NOMO-1 treated with dmso at 0.1 percent for 144 hours (cell line): ENCODE measurements around the gene ABO.
"Not testable (repeated sequence)": the region's sequence is repeated elsewhere in the genome, so short reads cannot be mapped to it uniquely, and the experiment has no call there.

Source experiments
- DNase-seq: peaks from one replicate; lab custom pipeline; 2025; ENCODE audit not compliant: unreplicated experiment; lab: John Stamatoyannopoulos, UW

Gene ABO

DNA sequence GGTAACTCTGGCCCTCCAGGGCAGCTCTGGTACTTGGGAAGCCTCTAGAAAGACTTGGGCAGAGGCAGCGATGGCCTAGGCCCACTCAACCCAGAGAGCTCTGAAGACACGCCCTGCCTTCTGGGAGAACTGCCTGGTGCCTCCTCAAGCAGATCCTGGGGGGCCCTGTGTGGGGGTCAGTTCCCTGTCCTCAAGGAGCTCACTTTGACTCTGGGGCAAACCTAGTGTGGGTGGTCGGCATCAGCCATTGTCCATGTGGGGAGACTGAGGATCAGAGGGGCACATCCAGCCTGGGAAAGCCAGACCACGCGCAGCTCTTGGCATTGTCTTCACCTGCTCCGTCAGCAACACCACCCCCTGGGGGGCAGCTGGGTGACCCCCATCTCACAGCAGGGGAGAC lies 28.0 kb downstream of the ABO start:
- DNase-seq: no peak

DNA sequence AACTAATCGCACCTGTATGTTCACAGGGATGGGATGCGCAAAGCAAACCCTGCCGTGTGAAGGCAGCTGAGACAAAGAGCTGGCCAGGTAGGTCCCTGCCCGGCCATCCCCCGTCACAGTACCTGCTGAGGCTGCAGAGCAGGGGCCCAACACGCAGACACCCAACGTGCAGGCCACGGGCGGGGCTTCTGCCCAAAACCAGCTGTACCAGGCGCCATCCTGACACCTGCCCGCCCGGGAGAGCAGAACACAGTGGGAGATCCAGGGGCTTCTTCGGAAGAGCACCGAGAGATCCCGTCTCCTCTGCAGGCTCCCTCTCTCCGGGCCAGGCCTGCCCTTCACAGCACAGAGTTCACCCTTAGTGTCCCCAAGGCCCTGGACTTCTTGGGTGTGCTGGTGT lies 28.4 kb downstream of the ABO start:
- DNase-seq: no peak

DNA sequence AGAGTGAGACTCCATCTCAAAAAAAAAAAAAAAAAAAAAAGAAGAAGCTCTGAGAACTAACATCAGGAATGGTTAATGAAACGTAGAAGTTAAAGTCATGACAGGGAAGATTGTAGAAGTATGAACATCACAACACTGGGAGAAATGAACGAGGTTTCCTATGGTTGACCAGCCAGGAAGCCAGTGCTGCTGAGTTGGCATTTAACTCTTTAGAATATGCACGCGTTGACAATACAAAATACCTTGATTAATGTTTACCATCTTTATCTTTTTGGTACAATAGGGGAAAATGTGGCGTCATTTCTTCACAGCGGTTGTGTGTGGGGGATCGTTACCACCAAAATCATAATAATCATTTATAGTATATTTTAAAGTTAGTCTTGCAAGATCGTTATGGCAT lies 32.0 kb downstream of the ABO start:
- no peak for DNase-seq

DNA sequence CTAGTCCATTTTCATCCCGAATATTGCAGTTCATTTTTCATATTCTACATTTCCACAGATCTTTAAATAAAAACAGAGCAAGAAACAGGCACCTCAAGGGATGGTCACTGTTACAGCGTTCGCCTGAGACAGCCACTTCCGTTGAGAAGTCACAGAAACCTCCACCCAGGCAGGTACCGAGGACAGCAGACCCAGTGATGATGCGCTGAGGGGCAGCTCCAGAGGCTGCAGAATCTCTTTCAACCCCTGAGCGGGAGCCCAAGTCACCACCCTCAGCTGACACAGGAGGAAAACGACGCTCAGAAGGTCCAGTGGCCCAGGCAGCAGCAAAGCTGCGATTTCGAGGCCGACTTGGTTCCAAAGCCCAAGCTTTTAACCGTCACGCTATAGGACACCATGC lies 32.8 kb downstream of the ABO start:
- no peak for DNase-seq

DNA sequence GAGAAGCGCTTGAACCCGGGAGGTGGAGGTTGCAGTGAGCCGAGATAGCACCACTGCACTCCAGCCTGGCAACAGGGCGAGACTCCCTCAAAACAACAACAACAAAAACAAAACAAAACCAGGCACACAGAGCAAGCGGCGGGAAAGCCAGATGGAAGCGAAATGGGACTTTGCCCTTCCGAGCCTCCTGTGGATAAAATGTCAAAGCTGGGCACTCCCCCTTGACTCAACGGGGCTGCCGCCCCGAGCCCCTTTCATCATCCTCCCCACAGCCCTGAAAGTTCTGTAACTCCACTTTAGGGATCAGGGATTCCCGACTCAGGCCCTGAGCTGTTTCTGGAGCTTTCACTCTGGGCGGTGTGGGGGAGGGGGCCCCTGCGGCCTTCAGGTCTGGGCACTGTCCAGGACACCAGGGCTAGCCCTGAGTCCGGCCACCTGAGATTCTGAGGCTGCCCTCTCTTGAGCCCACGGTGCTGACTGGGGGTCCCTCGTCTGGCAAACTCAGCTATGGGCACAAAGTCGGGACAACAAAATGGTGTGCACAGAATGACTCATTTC lies 35.4 kb downstream of the ABO start:
- no peak for DNase-seq

DNA sequence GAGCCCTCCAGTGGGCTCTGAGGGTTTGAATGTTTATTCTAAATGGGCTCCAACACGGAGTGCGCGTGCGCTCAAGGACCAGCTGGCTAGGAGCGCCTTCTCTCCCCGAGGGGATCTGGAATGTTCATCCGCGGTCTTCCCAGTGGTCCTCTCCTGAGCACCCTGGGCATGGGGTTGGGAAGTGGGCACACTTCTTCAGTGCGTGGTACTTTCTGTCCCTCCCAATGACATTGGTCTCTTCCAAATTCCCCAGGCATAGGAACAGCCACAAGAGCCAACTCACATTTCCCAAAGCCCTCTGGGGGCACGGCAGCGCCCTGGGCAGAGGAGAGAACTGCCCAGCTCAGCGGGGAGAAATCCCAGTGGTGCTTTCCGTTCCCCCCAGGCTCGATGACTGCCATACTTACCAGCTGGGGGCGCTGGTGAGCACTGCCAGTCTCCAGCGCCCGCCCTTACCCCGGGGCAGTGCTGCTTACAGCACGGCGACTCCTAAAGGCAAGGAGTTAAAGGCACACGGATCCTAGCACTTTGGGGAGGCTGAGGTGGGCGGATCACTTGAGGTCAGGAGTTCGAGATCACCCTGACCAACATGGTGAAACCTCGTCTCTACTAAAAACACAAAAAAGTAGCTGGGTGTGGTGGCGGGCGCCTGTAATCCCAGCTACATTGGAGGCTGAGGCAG lies 36.0 kb downstream of the ABO start:
- DNase-seq: peak; percentile 25

DNA sequence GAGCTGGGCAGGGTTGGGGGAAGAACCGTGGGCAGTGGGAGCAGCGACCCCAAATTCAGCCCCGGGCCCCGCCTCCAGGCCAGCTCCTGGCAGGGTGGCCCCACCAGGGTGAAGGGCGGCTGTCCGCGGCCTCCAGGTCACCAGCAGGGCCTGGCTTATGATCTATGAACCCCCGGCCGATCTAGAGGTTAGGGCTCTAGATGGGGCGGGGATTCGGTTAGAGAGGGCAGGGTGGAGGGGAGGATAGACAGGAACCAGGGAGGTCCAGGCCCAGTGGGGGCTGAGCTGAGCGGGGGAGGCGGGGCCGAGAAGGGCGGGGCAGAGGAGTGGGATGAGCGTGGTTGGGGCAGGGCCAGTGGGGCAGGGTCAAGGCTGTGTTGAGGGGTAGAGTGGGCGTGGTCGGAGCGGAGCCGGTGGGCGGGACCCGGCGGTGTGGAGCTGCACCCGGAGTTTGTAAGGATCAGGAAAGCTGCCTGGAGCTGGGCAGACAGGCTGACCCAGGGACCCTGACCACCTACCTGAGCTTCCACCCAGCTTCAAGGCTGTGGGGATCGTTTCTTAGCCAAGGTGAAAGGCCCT lies 36.6 kb downstream of the ABO start:
- DNase-seq: peak; percentile 13

DNA sequence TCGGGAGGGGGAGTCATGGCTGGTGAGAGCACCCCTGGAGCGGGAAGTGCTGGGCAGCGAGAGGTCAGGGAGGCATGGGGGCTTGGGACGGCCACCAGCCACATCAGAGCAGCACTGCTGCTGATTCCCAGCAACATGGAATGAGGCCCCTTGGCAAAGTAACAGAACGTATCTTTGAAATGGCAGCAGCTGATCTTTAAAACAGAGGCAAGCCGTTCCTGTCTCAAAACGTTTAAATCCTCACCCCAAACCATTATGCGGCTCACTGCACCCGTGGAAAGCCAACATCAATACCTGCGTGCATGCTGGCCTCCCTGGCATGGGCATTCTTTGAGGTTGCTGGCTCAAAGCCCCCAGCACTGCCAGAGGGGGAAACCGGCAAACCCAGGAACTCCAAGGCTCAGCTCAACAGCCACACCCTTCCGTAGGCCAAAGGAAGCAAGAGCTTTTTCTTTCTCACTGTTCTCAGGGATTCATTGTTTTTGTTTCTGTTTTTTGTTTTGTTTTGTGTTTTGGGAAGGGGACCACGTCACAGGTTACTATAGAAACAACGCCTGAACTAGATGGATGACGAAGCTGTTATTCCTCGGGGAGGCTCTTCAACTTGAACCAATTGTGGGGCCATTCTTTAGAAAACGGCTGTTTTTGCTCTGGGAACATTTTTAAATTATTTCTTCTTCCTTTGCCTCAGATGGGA lies 37.8 kb downstream of the ABO start:
- DNase-seq: no peak

DNA sequence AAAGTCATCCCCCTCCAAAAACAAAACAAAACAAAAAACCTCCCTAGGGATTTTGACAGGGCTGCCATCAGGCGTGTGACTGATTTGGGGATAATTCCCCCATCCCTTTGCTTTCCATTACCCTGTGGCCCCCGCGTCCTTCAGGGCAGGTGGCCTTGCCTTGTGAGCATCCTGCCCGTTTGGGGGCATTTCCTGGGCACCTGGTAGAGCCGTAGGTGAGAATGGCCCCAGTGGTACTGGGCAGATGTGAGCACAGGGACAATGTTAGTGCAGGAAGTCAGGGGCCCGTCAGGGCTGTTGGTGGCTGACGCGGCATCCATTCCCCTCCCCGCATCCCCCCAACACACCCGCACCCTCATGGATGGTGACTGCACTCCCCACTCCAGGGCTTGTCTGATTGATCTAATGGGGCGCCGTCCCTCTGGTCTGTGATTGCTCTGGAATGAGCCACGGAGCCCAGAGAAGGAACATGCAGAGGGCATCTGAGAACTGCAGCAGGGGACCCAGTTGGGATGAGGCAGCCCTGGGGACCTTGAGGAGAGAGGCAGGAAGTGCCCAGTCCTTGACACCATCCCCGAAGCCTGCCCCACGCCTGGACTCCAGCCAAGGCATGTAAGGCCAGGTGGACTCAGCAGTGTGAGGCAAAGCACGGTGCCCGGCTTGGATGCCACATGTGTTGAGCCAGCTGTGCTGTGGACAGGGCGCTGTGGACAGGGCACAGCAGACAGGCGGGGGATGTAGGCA lies 38.5 kb downstream of the ABO start:
- DNase-seq: not testable (repeated sequence)

DNA sequence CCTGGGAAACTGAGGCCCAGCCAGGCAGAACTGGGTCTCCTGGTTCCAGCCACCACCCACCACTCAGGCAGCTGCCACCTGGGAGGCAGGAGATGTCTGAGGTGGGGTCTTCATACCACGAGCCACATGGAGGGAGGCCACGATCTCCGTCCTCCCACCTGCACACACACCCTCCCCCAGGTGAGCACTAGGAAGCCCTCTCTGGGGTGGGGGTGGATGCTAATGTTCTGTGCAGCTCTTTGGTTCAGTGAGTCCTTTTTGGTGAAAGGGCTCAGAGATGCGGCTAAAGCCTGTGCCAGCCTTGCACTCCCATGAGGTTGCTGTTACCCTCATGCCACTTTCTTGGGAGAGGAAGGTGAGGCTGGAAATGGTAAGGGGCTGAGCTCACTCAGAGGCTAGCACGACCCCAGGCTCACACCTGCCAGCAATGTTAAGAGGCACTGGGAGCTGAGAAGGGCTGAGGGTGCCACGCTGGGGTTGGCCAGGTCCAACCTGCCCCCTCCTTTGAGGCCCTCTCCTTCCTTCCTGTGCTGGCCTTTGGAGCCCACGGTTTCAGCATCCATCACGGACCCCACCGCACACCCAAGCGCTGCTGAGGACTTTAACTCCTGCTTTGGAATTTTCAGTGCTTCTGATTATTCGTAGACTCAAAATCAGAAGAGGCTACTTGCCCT lies 39.3 kb downstream of the ABO start:
- DNase-seq: no peak

DNA sequence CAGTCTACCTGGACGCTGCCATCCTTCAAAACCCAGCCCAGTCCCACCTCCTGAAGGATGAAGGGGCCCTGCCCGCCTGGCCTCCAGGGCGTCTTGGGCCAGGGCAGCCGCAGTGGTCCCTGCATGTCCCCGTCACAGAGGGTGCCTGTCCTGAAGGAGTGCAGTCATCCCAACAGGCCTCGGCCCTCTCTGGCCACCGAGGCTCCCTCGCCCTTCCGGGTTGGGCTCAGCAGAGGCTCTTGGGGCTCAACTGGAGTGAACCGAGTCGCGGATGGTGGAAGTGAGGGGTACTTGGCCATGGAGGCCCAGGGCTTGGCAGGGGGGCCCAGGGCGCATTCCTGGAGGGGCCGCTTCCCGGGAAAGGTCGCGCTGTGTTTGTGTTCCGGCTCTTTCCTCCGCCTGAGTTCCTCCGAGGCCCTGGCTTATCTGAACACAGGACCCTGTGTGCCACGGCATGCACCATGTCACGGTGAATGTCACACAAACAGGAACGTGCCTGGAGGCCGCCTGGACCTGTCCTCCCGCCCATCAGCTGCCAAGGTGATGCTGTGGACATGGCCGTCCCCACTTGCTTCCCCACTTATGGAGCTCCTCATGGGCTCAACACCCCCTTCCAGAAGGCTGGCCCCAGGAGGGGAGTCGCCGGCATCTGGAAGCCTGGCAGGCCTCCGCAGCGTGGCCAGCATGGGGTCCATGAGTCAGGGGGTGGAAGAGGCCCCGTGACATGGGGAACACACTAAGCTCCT lies 40.3 kb downstream of the ABO start:
- DNase-seq: no peak

DNA sequence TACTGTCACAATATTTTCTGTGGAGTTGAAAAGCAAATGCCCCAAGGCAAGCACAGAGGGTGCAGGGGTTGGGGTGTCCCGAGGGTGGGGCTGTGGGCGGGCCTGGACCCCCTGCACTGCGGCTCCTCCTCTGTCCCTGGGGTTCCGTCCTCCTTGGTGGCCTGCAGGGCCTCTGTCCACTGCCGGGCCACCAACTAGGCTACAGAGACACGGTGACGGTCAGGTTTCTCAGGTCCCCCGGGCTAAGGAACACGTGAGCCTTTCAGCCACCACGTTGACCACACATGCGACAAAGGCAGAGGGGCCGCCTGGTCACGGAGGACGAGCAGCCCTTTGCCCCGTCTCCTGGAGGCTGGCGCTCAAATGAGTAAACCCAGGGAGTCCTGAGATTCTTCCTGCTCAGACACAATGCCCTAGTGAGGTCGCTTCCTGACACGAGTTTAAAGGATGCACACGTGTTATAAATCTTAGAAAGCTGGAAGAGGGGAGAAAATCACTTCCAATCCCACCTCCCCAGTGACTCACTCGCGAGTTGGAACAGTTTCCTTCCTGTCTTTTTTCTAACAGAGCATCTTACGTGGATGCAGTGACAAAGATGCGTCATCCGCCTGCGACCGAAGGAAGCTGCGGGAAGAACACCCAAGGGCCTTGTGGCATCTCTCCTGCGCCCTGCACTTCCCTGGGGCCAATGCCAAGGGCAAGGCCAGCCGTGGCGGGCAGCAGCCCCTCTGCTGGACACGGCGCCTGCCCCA lies 41.1 kb downstream of the ABO start:
- DNase-seq: no peak

DNA sequence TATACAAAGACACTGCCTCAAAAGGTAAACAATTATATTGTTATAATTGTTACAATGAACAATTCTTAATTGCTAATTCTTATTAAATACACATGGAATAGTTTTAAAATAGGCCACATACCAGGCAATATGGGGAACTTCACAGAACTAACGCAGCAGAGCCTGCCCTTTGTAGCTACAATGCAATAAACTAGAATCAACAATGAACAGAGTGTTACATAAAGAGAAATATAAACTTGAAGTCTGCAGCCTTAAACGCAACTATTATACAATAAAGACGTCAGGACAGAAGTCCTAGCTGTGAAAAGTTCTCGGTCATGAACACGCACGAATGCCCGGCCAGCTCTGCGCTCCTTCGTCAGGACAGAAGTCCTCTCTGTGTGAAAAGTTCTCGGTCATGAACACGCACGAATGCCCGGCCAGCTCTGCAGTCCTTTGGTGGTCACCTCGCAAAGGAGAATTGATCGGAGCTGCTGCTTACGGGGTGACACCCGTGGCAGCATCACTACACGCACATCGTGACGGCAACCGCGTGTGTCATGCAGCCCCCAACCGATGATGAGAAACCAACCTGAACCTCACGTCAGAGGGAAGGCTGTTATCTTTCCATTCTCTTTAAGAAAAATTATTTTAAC lies 43.0 kb downstream of the ABO start:
- DNase-seq: not testable (repeated sequence)

DNA sequence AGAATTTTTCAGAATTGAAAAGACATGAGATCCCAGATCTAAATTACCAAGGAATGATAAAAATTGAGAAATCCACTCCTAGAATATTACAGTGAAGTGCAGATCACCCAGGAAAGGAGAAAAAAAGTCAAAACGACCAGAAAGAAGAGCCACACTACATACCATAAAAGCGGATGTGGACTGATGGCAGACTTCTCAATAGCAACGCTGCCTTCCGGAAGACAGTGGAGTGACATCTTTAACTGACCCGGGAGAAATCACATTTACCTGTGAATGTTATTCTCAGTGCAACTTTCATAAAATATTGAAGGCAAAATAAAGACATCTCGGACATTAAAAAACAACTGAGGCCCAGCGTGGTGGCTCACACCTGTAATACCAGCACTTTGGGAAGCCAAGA lies 44.5 kb downstream of the ABO start:
- not testable (repeated sequence) for DNase-seq

DNA sequence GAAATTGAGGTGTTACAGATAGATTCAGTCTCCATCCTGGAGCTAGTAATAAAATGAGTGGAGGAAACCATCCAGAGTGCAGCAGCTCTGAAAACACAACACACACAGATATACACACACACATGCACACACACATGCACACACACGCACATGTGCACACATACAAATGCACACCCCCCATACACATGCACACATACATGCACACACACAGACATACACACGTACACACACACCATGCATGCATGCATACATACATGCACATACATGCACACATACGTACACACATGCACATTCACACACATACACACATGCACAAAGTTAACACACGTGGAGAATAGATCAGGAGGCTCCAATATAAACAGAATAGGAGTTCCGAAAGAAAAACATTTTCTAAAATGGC lies 44.9 kb downstream of the ABO start:
- DNase-seq: no peak

DNA sequence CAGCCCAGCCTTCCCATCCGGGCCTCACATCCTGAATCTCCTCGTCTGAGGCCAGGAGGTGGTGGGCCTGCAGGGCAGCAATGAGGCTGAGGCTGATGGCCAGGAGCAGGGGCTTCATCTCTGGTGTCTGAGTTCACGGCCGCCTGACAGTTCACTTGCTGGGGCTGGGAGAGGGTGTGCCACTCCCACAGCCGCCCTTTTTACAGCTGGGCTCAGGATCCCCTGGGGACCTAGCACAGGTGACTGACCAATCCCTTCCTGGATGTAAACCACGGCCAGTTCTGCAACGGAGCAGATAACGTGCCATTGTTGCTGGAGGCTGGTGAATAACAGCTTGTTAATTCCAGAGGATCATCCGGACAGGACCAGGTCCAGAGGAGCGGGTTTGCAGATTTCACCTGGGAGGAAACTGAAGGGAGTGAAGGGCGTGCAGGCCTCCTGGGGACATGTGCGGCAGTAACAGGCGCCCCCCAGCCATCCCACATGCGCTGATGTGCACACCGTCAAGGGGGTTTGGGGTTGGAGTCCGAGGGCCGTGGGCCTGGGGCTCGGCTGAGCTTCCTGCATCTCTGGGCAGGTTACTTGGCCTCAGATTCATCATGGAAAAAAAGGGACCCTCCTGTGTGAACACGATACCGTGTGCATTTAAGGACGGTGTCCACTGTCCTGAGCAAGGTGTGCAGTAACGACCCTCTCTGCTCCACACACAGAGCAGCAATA lies 46.4 kb downstream of the ABO start:
- DNase-seq: not testable (repeated sequence)

DNA sequence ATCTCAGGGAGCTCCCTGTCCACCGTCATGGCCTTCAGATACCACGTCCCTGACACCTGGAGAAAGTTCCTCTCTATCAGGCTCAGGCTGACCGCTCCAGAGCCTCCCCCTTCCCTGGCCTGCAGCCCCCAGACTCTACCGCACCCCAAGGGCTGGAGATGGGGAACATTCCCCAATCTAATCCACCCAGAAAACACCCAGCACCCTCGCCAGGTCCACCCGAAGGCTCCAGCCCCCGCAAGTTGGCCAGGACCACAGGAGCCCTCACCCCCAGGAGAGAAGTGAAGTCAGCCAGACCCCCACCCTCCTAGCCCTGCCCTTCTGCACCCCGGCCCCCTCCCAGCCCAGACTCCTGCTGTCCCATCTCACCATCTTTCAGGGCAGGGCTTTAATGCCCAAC lies 47.0 kb downstream of the ABO start:
- DNase-seq: not testable (repeated sequence)

DNA sequence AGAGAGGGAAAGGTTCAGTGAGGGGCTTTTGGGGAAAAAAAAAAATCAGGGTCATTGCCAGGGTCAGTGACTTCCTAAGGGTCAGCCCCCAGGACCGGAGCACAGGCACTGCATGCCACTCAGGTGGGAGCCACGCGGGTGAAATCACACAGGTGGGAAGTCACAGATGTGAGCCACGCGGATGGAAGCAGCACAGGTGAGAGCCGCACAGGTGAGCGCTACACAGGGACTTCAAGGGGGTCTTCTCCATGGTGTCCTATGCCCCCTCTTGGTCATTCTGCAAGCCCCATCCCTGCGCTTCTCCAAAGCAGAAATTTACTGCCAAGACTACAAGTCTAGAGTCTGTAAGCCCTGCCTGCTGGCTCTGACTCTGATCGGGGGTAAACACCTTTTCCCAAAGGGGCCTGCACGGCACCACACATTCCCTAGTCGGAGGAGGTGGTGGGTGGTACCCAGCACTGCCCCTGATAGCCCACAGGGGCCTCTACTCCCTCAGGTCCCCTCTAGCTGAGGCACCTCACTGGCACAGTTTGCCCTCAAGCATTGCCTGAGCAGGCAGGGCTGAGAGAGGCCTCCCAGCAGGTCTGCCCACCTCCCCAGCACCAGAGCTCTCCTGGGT lies 47.6 kb downstream of the ABO start:
- no peak for DNase-seq
